NCI-H2029 (cell line): Measurements from ENCODE around the gene KMT2E.
A peak's percentile ranks its signal among the peaks of the same experiment; 100 is the strongest.
"Not testable (repeated sequence)": the region's sequence is repeated elsewhere in the genome, so short reads cannot be mapped to it uniquely, and the experiment has no call there.

Experiments used
- DNase-seq: peaks from one replicate; lab custom pipeline; 2025; lab: John Stamatoyannopoulos, UW

Gene KMT2E

DNA sequence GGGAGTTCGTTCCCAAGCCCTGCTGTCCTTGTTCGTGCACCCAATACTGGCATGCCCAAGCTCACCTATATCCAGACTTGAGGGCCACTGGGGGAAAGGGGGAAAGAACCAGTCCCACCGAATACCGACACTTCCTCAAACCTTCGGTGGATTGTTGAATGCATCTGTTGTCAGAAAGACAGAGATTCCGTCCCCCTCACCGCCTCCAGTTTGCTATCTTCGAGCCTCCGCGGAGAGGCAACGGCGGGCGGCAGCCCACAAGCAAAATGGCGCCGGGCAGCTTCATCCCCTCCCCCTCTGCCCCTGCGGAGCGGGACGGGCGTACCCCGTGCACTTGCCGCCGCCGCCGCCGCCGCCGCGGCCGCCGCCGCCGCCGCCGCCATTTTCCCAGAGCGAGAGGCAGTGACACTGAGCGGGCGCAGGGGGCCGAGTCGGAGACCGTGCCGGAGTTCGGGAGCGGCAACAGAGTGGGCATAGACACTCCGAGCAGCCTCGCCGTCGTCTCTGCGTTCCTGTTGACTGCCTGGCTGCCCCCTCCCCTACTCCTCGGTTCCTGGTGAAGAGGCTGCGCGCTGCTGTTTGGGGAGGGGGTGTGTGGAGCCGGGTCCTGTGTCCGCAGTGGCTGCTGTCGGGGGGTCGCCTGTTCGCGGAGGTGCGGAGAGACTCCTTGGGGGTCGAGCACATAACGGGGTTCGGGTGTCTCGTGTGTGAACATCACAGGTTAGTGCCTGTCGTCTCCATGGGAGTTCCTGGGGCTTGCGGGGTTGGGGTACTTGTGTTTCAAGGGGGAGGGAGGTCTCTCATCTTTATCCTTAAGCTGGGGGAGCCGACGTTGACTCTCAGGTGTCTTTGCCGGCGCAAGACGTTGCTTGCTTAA, at the start of gene KMT2E:
Gene KMT2E (plus strand): TSS at position 390 of the 877 bp plus-strand sequence. CDS start 26,748 bp downstream, outside the sequence.
- DNase-seq: peak; percentile 84

GRCh38 chr7:104964626-104965236, 49.3 kb upstream of the KMT2E start:
- no peak for DNase-seq

GRCh38 chr7:104966022-104966421, 48.0 kb upstream of the KMT2E start:
- DNase-seq: no peak

DNA sequence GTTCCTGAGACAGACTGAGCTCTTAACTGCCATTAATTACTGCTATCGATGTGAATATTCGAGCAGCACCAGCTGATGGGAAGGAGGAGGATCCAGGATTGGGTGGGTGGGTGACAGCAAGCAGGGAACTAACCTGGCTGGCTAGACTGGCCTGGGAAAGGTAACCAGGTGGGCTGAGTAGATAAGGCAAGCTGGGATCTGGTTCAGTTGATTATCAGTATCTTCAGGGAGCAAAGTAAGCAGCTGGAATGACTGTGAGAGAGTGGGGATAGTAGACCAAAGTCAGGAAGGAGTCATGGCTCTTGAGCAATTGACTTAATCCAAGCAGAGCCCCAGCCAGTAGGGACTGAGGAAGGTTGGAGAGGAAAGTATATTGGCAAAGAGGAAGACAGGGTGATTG, 46.9 kb upstream of the KMT2E start:
- DNase-seq: no peak

DNA sequence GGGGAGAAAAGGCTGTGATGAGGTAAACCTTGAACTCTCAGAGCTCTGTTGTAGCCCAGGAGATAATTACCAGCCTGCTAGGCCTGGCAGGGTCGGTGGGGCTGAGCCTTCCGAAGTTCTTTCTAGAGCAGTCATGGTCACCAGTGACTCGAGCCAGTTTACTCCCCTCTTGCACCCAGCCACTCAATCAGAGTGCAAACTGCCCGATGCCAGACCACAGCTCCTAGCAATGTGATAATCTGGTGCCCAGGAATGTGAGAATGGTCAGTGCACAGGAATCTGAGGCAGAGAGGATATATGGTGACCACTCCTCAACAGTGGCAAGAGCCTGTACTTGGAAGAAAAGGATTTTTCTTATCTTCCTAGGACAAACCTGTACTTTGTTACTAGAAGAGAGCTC, 46.4 kb upstream of the KMT2E start:
- DNase-seq: no peak

DNA sequence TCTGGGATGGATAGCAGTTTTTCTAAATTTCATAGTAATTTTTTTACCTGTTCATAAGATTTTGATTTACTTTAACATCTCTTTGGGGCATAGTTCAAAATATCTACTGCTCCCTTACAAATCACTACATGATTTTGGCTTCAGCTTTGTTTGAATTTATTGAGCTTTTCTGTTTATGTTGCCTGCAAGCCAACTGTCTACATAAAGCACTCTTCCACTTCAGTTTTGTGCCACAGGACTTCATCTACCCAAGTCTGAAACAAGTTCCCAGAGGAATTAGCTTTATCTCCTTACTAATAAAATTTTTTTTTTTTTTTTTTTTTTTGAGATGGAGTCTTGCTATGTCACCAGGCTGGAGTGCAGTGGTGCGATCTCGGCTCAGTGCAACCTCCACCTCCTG, 45.4 kb upstream of the KMT2E start:
- DNase-seq: no peak

- DNase-seq: no peak
These were observed 44.8 kb upstream of the KMT2E start for GRCh38 chr7:104969183-104969582.

DNA sequence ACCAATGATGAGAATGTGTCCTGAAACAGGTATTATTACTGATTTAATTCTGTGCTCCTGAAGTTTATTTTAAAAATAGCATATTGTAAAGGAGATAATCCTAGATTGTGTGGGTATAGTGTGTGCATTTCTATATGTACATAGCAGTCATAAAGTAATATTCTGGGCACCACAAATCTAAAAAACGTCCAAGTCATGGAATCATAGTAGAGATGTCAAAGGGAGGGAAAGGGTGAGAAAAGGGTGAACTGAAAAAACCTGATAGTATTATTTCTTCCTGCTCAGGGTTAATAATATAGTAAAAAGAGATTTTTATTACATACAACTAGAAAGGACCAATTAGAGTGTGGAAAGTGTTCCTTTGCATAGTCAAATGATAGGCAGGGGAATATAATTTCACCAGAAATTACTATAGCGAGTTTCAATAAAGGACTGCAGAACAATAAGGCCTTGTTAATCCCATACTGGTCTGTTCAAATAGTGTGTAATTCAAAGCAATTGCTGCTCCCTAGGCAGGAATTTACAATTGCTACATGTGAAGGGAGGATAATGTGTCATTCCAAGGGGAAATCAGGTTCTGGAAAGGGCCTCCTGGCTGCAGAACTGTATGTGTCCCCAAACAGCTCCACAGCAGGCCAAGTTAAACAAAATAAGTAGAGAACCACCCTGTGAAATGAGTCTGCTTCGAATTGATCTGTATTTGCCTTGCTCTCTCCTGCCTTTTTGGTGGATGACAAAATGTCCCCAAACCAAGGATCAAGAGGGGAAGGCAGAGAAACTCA, 42.5 kb upstream of the KMT2E start:
- DNase-seq: peak; percentile 41

GRCh38 chr7:104972500-104972899, 41.5 kb upstream of the KMT2E start:
- DNase-seq: no peak

GRCh38 chr7:104973227-104973626, 40.8 kb upstream of the KMT2E start:
- no peak for DNase-seq

GRCh38 chr7:104973909-104974415, 40.0 kb upstream of the KMT2E start:
- DNase-seq: no peak

DNA sequence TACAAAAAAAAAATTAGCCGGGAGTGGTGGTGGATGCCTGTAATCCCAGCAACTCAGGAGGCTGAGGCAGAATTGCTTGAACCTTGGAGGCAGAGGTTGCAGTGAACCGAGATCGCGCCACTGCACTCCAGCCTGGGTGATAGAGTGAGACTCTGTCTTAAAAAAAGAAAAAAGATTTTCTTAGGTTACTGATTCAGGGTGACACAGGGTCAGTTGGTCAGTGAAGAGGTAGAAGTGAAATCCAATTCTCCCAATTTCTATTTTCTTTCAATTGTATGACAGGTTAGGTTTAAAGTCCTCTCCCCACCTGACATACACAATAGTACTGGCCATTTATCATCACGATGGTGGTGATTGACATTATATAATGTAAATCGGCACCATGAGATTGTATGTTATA, 38.5 kb upstream of the KMT2E start:
- DNase-seq: not testable (repeated sequence)

- DNase-seq: no peak
These were observed 36.9 kb upstream of the KMT2E start for GRCh38 chr7:104976966-104977636.

DNA sequence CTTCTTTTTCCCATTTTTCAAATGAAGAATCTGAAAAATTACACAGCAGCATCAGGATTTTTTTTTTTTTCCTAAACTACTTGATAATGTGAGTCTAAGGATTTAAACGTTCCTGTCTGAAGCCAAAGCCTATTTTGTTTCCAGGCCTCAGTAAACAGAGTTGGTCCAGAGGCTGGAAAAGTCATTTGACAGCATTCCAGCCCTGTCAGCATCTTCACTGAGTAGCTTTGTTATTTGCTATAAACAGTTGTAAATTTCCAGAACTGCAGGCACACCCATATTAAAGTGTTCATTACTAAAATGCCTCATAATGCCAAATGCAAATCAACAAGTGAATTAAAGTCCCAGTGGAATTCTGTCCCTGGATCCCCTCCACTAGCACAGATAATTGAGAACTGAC, 35.5 kb upstream of the KMT2E start:
- no peak for DNase-seq

- DNase-seq: no peak
These were observed 34.7 kb upstream of the KMT2E start for GRCh38 chr7:104979167-104979841.

GRCh38 chr7:104980440-104980839, 33.6 kb upstream of the KMT2E start:
- no peak for DNase-seq

DNA sequence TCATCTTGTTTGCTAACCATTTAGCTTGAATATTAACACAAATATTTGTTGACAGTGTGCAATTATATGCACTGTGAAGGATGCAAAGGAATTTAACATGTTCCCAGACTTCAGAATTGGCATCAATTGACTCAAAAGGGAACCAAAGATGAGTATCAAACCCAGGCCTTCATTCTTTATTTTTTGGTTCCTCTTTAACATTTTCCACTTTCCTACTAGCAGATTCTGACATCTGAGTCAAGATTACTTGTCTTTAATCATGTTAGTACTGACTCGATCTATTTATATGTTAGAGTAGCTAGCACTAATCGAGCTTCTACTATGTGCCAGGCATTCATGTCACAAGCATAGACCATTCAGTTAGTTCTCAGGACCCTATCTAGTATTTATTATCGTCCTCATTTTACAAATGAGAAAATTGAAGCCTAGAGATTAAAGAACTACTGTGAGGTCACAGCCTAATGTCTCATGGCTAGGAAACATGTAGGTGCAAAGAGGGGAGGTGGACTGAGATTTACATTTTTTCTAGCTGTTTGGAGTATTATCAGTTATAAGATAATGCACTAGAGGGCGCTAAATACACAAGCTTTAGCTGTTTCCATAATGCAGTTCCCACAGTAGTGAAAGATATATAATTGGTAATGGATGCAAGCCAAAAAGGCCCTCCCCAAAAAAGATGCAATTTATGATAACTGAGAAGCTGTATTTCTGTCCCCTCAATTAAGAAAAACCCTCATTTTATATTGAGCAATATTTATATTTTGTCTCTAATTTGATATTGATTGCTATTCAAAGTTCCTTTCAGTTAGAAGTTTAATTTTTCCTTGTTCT, 32.9 kb upstream of the KMT2E start:
- DNase-seq: peak; percentile 65

DNA sequence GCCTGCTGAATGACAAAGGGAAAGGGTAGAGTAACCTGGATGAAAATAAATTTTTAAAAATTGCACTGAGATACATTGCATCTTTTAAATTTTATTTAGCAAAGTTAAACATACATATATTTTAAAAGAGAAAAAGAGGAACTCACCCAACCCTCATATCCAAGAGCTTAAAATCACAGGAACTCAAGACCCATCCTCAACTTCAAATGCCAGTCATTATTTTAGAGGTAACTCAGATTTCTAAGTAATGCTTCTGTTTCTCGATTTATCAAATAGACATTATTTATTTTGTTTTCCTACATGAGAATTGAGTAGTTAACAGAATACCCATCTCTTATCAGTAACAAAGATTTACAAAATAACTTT, 32.4 kb upstream of the KMT2E start:
- no peak for DNase-seq

DNA sequence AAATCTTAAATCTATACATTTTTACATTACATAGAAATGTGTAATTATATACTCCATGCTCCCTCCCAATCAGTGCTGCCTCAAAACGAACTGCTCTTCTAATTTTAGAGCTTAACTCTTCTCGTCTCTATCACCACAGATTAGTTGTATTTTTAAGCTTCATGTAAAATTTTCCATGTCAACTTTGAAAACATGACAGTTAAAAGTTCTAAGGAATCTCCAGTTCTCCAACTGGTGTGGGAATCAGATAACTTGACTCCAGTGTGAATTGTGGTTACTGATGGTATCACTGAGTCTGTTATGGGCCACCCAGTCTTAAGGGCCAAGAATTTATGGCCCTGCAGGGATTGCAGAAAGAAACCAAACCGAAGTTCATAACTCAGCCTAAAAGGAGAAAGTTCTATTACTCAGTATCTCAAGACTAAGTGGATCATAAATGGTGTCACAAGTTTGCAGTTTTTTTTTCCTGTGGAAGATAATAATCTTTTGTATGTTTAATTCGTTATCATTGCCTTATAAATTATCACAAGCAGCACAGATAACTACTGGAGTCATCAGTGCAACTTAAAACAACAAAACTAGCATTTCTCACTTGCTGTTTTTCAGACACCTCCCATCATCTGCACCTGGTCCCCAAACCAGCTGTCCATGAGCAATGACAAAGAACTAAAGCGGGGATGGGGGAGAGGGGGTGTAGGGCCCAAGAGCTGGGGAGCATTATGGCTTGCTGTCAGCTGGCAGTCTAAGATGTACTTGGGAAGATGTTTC, 31.5 kb upstream of the KMT2E start:
- no peak for DNase-seq

- peak; percentile 55 for DNase-seq
These were observed 30.9 kb upstream of the KMT2E start for GRCh38 chr7:104983076-104983577.
